ENCODE results near the gene SPINK4.
A peak's percentile ranks its signal among the peaks of the same experiment; 100 is the strongest.

The SPINK4 gene

GRCh38 chr9:33242609-33243134 lies 2.7 kb downstream of the SPINK4 start:
- Histone ChIP-seq H3K9me3 (no peaks in the 10 kb centered on the region), H3K36me3 (0 out of 2 replicates have a peak, but pooled peaks cover 4% of the 10 kb centered on the region), H3K4me1 (peaks cover 10% of the 10 kb centered on the region; the same call in 1 of the 2 replicates), H3K27me3 (no peaks in the 10 kb centered on the region), H3K27ac (no peak overlapping the region), H4K20me1 (no peaks in the 10 kb centered on the region), H3K9ac (no peak overlapping the region), H3K4me3 (no peak overlapping the region), H3K4me2 (no peak overlapping the region)
- no peak for TF ChIP-seq Cebpa-rat (IDR thresholded peaks at IDR 0.05)

- no peak for TF ChIP-seq Cebpa-rat (IDR thresholded peaks at IDR 0.05)
Measured at GRCh38 chr9:33244137-33244784, 4.3 kb downstream of the SPINK4 start.

DNA sequence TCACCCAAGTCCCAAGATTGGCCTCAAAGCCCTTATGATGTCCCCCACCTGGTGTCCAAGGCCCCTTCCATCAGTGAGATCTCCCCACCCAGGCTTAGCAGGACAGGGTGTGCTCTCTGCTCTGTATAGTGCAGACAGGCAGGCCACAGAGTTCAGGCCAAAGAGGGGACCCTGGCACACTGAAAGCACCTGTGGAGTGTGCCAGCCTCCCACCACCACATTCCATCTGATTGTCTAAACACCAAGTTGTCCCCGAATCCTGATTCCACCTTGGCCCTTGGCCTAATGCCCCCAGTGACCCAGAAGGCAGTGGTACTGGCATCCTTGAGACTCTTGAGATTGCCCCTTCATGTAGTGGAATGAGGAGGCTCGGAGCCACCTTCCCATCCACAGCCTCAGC lies 5.4 kb downstream of the SPINK4 start:
- Histone ChIP-seq H3K9ac (no peak overlapping the region), H4K20me1 (no peaks in the 10 kb centered on the region), H3K36me3 (0 out of 2 replicates have a peak, but pooled peaks cover 4% of the 10 kb centered on the region), H3K4me3 (no peak overlapping the region), H3K27ac (no peak overlapping the region), H3K27me3 (no peaks in the 10 kb centered on the region), H3K9me3 (no peaks in the 10 kb centered on the region), H3K4me1 (peaks cover 27% of the 10 kb centered on the region), H3K4me2 (no peak overlapping the region)
- no peak for TF ChIP-seq Cebpa-rat (IDR thresholded peaks at IDR 0.05)

More at GRCh38 chr9:33244137-33244784, 4.3 kb downstream of the SPINK4 start:
- H3K4me1 ChIP-seq, result peaks cover 26% of the 10 kb centered on the region
- H3K9ac ChIP-seq, result no peak overlapping the region
- no peaks in the 10 kb centered on the region for H3K27me3 ChIP-seq
- H3K4me2 ChIP-seq, result no peak overlapping the region
- H3K27ac ChIP-seq, result no peak overlapping the region
- H3K4me3 ChIP-seq, result no peak overlapping the region
- H3K36me3 ChIP-seq, result 0 out of 2 replicates have a peak, but pooled peaks cover 4% of the 10 kb centered on the region
- H3K9me3 ChIP-seq, result no peaks in the 10 kb centered on the region
- no peaks in the 10 kb centered on the region for H4K20me1 ChIP-seq

- H3K36me3 ChIP-seq, result peaks cover 13% of the 10 kb centered on the region; the same call in 1 of the 2 replicates
- H3K4me1 ChIP-seq, result peaks cover 35% of the 10 kb centered on the region
- no peaks in the 10 kb centered on the region for H3K27me3 ChIP-seq
- H3K4me2 ChIP-seq, result no peak overlapping the region
- no peaks in the 10 kb centered on the region for H3K9me3 ChIP-seq
- no peak overlapping the region for H3K4me3 ChIP-seq
- H3K9ac ChIP-seq, result no peak overlapping the region
- no peaks in the 10 kb centered on the region for H4K20me1 ChIP-seq
- TF ChIP-seq Cebpa-rat (IDR thresholded peaks at IDR 0.05), result no peak
- H3K27ac ChIP-seq, result no peak overlapping the region
Measured at GRCh38 chr9:33246269-33246860, 6.4 kb downstream of the SPINK4 start.

DNA sequence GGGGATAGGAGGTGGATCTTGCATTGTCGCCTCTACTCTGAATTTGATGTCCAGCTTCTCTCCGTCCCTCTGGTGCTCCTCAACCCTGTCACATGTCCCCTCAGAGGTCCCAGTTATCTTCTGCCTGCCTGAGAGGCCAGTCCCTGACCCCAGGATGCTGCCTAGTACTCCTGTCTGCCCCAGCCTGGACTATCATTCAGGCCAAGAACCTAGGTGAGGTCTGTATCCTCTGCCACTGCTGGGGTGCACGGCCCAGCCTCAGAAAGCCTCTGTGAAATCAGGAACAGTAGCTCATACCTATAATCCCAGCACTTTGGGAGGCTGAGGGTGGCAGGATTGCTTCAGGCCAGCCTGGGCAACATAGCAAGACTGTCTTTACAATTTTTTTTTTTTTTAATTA lies 8.6 kb downstream of the SPINK4 start:
- H3K4me3 ChIP-seq, result no peak overlapping the region
- peak overlapping the region; percentile 73 for H3K4me2 ChIP-seq
- no peaks in the 10 kb centered on the region for H3K9me3 ChIP-seq
- H3K36me3 ChIP-seq, result peaks cover 33% of the 10 kb centered on the region
- no peak overlapping the region for H3K27ac ChIP-seq
- peak overlapping the region; percentile 62; the same call in 1 of the 2 replicates for H3K9ac ChIP-seq
- H3K27me3 ChIP-seq, result no peaks in the 10 kb centered on the region
- H4K20me1 ChIP-seq, result no peaks in the 10 kb centered on the region
- peaks cover 35% of the 10 kb centered on the region for H3K4me1 ChIP-seq
- no peak for TF ChIP-seq Cebpa-rat (IDR thresholded peaks at IDR 0.05)

DNA sequence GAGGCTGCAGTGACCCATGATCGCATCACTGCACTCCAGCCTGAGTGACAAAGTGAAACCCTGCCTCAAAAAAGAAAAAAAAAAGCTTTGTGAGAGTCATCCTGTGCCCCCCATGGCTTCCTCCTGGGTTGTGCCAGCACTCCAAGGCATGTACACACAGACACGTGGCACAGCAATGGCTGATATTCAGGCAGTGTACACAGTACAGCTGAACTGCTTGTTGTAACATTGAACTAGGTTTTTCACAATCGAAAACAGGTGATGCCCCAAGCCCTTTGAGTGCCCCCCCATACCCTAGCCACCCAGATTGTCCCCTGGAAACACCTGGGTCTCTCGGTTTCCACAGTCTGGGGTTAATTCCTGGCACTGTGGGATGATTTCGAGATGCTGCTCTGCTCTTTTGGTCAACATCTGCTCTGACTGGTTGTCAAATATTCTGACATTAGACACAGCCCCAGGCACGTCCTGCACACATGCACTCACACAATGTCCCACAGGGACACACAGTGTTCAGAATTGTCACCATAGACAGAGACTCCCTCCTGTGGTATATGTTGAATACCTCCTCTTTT lies 9.2 kb downstream of the SPINK4 start:
- Histone ChIP-seq H3K36me3 (peaks cover 39% of the 10 kb centered on the region), H3K4me3 (no peak overlapping the region), H3K4me1 (peaks cover 35% of the 10 kb centered on the region), H3K9ac (peak overlapping the region; percentile 62), H4K20me1 (no peaks in the 10 kb centered on the region), H3K27me3 (no peaks in the 10 kb centered on the region), H3K27ac (peak overlapping the region; percentile 64), H3K4me2 (peak overlapping the region; percentile 73), H3K9me3 (no peaks in the 10 kb centered on the region)
- TF ChIP-seq Cebpa-rat (IDR thresholded peaks at IDR 0.05), result no peak

DNA sequence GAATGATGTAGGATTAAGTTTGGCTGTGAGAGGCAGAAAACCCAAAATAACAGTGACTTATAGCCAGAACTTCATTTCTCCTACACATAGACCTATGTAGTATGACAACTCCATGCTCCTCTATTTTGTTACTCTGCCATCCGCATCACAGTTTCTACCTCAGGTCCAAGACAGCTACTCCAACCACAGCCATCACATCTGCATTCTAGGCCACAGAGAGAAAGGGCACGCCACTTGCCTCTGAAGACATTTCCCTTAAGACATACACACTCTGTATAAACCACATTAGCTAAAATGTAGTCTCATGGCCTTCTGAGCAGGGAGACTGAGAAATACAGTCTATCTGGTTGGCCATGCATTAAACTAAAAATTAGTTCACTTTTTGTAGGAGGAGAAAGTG lies 10.0 kb downstream of the SPINK4 start:
- Histone ChIP-seq H4K20me1 (no peaks in the 10 kb centered on the region), H3K4me2 (peak overlapping the region; percentile 73), H3K27me3 (no peaks in the 10 kb centered on the region), H3K9ac (peak overlapping the region; percentile 62), H3K4me3 (no peak overlapping the region), H3K9me3 (no peaks in the 10 kb centered on the region), H3K27ac (peak overlapping the region; percentile 64), H3K4me1 (peaks cover 35% of the 10 kb centered on the region), H3K36me3 (peaks cover 45% of the 10 kb centered on the region)
- no peak for TF ChIP-seq Cebpa-rat (IDR thresholded peaks at IDR 0.05)

DNA sequence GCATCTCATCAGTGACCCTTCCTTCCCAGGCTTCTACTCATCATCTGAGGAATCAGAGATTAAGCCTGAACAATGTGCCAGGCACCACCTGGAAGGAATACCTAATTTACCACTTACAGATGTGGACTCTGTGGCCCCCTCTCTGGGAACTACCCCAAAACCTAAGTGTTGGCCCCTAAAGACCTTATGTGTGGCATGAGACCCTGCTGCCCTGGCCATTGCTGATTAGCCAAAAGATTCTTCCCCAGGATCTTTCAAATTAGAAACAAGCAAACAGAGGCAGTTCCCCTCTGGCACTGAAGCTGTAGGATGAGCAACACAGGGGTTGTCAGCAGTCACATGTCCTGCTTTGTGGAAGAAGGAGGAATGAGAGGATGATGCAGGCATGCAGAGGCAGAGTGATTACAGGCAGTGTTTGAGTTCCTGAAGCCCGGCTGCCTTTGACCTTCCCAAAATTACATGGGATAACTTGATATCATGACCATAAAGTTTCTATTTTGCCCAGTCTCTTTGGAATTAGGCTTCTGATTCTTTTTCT lies 10.6 kb downstream of the SPINK4 start:
- TF ChIP-seq Cebpa-rat (IDR thresholded peaks at IDR 0.05), result no peak
- Histone ChIP-seq H3K4me2 (peak overlapping the region; percentile 73), H3K9ac (no peak overlapping the region), H4K20me1 (no peaks in the 10 kb centered on the region), H3K4me1 (peaks cover 35% of the 10 kb centered on the region), H3K4me3 (no peak overlapping the region), H3K27ac (no peak overlapping the region), H3K36me3 (peaks cover 48% of the 10 kb centered on the region), H3K9me3 (no peaks in the 10 kb centered on the region), H3K27me3 (no peaks in the 10 kb centered on the region)

GRCh38 chr9:33254211-33254610 lies 14.2 kb downstream of the SPINK4 start:
- H3K9me3 ChIP-seq, result no peaks in the 10 kb centered on the region
- no peaks in the 10 kb centered on the region for H3K27me3 ChIP-seq
- H3K4me3 ChIP-seq, result no peak overlapping the region
- H3K4me1 ChIP-seq, result peaks cover 20% of the 10 kb centered on the region
- H3K9ac ChIP-seq, result no peak overlapping the region
- no peak overlapping the region for H3K27ac ChIP-seq
- peaks cover 7% of the 10 kb centered on the region; the same call in 1 of the 2 replicates for H4K20me1 ChIP-seq
- H3K4me2 ChIP-seq, result no peak overlapping the region
- no peak for TF ChIP-seq Cebpa-rat (IDR thresholded peaks at IDR 0.05)
- H3K36me3 ChIP-seq, result peaks cover 85% of the 10 kb centered on the region

DNA sequence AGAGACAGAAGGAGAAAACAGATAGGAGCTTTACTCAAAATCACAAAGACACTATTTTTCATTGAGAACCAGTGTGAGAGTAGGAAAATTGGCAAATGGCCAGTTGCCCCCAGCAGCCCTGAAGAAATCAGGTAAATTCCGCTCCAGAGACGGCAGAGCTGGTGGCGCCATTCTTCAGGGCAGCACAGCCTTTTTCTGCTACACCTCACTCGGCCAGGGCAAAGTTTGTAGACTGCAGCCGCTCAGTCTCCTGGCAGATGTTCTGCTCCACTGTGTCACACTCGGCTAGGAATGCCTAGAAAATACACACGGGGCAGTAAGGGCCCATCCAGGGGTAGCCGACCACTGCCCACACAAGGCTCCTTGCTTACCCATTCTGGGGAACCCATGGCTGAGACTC lies 15.0 kb downstream of the SPINK4 start:
- H3K36me3 ChIP-seq, result peaks cover 93% of the 10 kb centered on the region
- no peaks in the 10 kb centered on the region for H3K27me3 ChIP-seq
- no peak overlapping the region for H3K9ac ChIP-seq
- peaks cover 12% of the 10 kb centered on the region for H3K4me1 ChIP-seq
- H3K4me3 ChIP-seq, result no peak overlapping the region
- H3K27ac ChIP-seq, result no peak overlapping the region
- peaks cover 7% of the 10 kb centered on the region; the same call in 1 of the 2 replicates for H4K20me1 ChIP-seq
- no peaks in the 10 kb centered on the region for H3K9me3 ChIP-seq
- no peak overlapping the region for H3K4me2 ChIP-seq
- TF ChIP-seq Cebpa-rat (IDR thresholded peaks at IDR 0.05), result no peak
